Gastroesophageal sphincter (tissue), 3 donors: ENCODE data around the gene IL16.

ENCODE experiments used
- EP300 ChIP-seq: sonication (generic); formaldehyde crosslinking; IDR thresholded peaks from one replicate; pipeline ENCODE4 v1.6.1; 2017; ENCODE audit warnings: antibody characterized with exemption, mild to moderate bottlenecking
- TF ChIP-seq, protein P1 (sequence below), 4 experiments: fragments of 200-600 bp in 2 of 4; fragments of 450-650 bp in 2 of 4; sonication (generic) in 1 of 4; IDR thresholded peaks; one replicate each; pipeline ENCODE4 v1.5.1; 2017 to 2019; ENCODE audit warnings: antibody characterized with exemption in 4 of 4, mild to moderate bottlenecking in 2 of 4, moderate library complexity in 2 of 4

DNA sequence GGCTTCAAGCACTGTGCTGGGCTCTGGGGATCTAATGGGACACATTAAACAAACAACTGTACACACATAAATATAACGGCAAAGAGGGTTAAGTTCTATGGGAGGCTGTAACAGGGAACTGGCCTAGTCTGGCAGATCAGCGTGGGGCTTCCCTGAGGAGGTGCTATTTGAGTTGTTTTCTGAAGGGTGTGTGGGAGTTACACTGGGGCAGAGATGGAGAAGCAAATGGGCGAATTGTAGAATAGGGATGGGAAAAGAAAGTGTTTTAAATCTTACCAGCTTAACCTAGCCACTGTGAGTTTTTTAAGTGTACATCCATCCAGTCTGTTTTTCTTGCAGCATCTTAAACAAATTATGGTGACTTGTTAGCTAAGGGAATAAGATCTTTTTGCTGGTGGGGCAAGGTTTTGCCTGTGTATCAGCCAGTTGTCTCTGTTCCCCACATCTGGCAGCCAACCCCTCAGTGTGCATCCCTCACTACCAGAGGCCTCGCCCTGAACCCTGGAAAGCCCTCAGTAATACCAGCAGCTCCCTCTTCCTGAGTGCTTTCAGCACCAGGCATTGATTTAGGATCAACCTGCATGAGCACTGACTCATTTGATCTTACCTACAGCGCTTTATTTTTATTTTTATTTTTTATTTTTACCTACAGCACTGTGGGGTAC, 10.9 kb upstream of the IL16 start:
- TF ChIP-seq, protein P1, sequence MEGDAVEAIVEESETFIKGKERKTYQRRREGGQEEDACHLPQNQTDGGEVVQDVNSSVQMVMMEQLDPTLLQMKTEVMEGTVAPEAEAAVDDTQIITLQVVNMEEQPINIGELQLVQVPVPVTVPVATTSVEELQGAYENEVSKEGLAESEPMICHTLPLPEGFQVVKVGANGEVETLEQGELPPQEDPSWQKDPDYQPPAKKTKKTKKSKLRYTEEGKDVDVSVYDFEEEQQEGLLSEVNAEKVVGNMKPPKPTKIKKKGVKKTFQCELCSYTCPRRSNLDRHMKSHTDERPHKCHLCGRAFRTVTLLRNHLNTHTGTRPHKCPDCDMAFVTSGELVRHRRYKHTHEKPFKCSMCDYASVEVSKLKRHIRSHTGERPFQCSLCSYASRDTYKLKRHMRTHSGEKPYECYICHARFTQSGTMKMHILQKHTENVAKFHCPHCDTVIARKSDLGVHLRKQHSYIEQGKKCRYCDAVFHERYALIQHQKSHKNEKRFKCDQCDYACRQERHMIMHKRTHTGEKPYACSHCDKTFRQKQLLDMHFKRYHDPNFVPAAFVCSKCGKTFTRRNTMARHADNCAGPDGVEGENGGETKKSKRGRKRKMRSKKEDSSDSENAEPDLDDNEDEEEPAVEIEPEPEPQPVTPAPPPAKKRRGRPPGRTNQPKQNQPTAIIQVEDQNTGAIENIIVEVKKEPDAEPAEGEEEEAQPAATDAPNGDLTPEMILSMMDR (IDR thresholded peaks at IDR 0.05): no peak
- no peak for TF ChIP-seq EP300
